HG03135 (cell line): ENCODE measurements around the gene SPAG9.
A peak's percentile ranks its signal among the peaks of the same experiment; 100 is the strongest.
"Not testable (repeated sequence)": the region's sequence is repeated elsewhere in the genome, so short reads cannot be mapped to it uniquely, and the experiment has no call there.

Source experiments
- ATAC-seq: cut with Tn5 transposase; IDR thresholded peaks from one replicate; pipeline ENCODE4 v1.9.1; 2021; ENCODE audit warnings: mild to moderate bottlenecking, moderate library complexity; ENCODE audit not compliant: unreplicated experiment

Gene SPAG9

DNA sequence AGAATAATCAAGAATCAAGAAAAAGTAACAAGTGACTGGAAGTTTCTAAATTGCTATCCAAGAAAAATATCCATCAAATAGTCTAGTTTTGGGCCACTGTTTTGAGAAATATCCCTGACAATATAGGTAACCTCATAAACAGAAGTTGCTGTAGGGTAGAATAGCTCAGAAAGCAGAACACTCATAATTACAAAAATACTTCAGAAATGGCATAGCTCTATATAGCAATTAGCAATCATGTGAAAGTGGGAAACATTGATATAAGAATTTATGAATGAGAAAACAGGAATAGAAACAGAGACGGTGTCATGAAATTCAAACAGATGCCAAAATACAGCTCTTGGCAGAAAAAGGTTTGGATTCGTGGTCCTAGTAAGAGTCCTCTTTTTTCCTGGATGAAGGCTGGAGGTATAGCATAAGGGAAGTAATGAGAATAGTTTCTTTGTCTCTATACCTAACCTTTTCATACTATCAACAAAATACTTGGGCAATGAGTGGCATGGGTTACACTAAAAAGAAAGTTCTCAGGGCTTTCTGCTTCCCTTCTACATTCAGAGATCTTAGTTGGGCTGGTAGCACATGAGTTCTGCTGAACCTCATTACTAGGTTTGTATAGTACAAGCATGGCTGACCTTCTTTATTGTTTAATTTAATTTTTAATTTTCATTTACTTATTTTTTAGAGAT is 33.5 kb downstream of the SPAG9 start:
- no peak for ATAC-seq

DNA sequence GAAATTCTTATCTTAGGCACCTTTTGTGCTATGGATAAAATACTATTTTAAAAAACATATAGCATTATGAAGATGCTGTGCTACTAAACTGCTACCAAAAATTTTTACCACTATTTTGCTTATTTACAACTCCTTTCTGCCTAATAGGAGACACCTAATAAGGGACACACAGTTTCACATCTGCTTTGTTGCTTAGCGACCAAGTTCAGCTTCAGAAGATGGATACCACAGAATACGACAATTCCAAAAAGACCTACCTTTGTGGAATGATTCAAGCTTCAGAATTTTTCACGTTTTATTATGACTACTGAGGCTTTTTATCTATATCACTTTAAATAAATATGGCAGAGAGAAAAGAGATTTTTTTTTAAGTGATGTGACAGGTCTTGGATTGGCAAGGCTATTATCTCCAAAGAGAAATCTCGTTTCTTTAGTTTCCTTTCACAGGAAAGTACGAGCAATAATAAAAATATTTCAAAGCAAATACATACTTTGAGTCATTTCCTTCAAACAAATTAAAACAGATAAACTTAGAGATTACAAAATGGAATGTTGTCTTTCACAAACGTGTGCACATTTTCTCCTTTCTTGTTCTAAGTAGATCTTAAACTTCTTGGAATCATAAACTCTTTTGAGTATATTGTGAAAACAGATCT is 35.4 kb downstream of the SPAG9 start:
- ATAC-seq = no peak

GRCh38 chr17:51083981-51084380 is 36.7 kb downstream of the SPAG9 start:
- ATAC-seq = no peak

DNA sequence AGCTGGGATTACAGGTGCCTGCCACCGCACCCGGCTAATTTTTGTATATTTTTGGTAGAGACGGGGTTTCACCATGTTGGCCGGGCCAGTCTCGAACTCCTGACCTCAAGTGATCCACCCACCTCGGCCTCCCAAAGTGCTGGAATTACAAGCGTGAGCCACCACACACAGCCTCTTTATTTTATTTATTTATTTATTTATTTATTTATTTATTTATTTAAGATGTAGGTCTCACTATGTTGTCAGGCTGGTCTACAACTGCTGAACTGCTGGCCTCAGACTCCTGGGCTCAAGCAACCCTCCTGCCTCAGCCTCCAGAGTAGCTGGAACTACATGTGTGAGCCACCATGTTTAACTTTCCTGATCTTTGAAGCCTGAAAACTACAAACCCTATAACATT is 37.3 kb downstream of the SPAG9 start:
- ATAC-seq = not testable (repeated sequence)

GRCh38 chr17:51079049-51079448 is 41.6 kb downstream of the SPAG9 start:
- ATAC-seq = no peak

GRCh38 chr17:51078009-51078592 is 42.6 kb downstream of the SPAG9 start:
- ATAC-seq = no peak

- ATAC-seq = no peak
Measured at GRCh38 chr17:51076821-51077220, 43.8 kb downstream of the SPAG9 start.

GRCh38 chr17:51071556-51071955 is 49.1 kb downstream of the SPAG9 start:
- ATAC-seq = no peak

DNA sequence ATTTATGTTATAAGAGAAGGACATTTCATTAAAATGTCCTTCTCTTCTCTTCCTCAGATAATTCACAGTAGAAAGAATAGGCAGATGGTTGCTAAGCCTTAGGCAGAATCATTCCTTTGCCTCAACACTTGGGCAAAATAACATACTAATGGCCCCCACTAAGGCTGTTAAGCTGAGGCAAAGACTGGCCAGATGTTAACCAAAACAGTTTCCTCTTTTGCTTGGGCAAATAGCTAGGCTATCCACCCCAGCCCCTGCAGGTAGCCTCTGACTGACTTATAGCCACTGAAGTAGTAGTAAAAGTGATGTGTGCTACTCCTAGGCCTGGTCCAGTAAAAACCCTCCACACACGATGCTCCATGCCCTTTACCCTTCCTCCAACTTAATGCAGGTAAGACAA is 55.2 kb downstream of the SPAG9 start:
- no peak for ATAC-seq

GRCh38 chr17:51064061-51064735 is 56.5 kb downstream of the SPAG9 start:
- ATAC-seq = no peak

- ATAC-seq = no peak
Measured at GRCh38 chr17:51060396-51060795, 60.3 kb downstream of the SPAG9 start.

DNA sequence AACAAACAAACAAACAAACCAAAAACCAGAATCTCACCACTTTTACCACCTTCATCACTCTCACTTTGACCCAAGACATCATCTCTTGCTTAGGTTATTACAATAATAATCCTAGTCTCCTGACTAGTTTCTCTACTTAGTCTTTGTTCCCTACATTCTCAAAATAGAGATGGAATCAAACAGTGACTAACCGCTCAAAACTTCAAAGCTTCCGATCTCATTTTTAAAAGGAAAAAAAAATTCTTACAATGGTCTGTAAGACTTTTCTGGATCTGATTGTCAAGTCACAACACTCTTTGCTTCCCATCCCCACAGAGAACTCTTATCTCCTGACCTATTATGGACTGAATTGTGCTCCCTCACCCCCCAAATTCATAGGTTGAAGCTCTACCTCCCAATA is 60.9 kb downstream of the SPAG9 start:
- no peak for ATAC-seq

DNA sequence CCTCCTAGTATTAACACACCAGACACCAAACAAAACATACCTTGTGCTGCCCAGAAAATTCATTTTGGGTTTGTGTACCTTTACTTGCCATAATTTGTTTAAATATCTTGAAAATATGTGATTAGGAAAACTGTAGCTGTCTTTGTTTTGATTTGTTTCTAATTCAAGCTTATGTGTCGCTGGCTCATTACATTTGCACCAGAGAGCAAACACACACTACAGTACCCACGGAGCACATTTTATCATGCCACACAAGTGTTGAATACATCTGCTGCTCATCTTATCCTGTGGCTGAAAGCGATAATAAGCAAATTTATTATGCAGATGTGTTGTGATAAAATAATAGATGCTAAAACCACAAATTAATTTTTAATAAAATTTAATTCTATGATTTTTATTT is 63.1 kb downstream of the SPAG9 start:
- ATAC-seq = no peak

DNA sequence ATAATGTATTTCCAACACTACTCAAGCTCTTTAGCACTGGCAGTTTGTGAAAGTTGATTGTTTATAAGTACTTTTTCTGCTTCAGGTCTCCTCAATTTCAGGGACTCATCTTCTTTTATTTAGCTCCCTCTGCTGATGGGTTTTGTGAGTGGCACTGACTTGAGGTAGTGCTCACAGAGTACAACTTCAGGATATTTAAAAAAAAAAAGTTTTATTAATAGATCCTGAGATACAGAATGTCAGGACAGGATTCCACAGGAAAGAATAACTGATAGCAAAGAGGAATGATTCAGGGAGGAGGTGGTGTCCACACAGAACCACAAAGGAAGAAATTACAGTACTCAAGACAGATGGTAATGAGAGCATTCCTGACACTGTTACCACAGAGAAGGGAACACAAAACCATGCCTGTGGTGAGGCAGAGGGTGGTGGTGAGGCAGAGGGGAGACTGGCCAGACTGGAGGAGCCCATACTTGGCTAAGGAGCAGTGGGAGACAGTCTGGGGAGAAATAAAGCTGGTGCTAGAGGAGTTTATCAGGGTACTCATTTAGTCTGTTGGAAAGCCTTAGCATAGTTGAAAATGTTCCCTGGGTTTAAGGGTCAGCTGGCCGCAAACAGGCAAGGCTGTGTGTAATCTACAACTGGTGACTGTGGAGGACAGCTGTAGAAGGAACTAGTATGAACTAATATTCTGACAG is 63.7 kb downstream of the SPAG9 start:
- ATAC-seq = no peak

- ATAC-seq = no peak
Measured at GRCh38 chr17:51054748-51055147, 65.9 kb downstream of the SPAG9 start.

DNA sequence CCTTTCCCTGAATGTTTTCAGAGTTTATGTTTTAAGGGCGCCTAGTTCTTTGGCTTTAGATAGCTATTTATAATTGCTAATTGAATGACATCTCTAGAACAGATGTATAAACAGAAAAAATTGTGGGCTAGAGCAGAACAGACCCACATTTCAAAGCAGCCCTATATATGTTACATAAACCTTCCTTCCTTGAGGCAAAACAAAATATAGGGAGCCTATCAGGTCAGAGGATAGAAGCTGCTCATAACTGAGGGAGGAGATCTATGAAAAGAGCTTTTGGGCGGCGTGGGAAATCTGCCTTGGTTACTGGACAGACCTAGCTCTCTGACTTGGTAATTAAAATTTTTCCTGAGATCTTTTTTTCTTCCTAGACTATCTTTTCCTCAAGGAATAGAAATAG is 68.4 kb downstream of the SPAG9 start:
- no peak for ATAC-seq

DNA sequence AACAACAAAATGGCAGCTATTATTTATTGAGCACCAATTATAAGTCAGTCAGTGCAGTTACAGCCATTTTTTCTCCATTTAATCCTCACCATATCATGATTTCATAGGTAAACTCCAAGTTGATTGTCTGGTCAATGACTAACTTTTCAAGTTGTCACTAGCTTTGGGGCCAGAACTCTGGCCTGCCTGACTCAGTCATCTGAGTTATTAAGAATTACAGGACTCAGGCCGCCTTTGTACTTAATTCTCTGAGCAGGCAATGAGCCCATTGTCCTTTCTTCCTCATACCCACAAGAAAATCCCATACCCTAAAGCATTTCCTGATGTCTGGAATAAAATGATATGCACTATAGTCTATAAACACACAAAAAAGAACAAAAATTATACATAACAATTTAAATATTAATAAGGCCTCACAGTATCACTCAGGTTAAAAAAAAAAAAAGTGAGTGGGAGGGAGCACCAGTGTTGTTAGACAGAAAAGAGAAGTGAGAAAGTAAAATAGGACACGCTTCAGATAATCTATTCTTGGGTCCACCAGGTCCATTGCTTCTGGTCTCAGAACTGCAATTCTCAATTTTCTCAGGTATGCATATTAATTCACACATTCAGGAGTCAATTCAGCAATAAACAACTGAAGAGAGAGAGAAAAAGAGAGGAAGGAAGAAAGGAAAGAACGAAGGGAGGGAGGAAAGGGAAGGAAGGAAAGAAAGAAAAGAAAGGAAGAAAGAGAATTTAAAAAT is 70.2 kb downstream of the SPAG9 start:
- ATAC-seq = peak; percentile 78

DNA sequence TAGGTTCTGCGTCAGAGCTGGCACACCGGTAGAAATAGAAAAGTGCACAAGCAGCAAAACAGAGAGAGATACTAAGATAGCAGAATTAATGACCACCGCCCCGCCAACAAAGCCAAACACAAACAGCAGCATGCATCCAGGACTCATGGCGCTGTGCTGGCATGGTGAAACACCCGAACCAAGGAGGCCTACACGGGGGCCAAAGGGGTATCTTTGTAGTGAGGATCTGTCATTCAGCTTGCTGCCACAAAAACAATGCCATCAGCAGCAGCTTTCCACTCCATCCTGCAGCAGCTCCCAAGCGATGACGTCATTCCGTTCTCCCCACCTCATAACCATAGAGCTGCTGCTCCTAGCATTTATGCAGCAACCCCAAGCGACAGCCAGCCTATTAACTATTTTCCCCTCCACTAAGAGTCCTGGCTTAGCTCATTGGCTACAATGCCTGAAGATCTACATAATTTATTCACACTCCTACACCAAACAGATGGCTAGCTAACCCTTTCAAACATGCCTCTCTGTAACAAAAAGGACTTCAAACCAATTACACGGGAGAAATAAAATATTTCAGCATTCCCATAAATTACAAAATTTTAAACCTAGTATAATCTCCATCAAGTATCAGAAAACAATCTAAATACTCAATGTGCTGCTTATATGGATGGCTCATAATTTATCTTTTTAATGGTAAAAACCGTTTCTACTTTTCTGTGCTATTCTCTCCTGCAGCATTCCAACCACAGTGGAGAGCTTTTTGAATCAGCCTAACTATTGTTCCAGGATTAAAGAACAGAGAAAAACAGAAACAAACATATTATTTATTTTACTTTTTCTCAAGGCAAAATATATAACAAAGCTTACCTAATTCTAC is 73.9 kb downstream of the SPAG9 start:
- ATAC-seq = no peak

DNA sequence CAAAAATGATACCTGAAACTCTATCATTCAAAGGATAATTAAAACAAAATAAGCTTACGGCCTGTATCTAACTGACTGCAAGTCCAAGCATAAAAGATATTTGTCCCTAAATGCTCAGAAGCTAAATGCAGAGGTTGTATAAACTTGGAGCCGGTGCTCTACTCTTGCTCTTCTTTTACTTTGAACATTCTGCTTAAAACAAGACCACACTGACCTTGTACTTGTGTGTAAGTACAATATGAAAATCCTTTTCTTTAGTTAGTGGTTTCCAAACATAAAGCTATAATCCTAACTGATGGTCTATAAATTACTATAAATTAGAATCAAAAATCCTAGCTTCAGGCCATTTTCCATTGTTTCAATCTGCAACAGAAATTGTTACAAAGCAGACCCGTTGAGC is 74.6 kb downstream of the SPAG9 start:
- no peak for ATAC-seq

GRCh38 chr17:51045621-51046020 is 75.0 kb downstream of the SPAG9 start:
- ATAC-seq = no peak
